Spleen (tissue), 11 donors: ENCODE data around the gene MAG. TPM values are rescaled to one million over a fixed set of nuclear protein-coding genes. Genes with fewer than 3 reads are reported as not detected.

Experiments
- DNase-seq: peaks from one replicate; pipeline ENCODE4 v3.0.0-alpha.2; 2020
- H3K27ac ChIP-seq, 8 donors: fragments of 200-600 bp; sonication (generic) in 7 of 8; 1 replicate in 4 of 8; 2 replicates in 4 of 8; pipeline versions ENCODE4 v1.5.0 to v1.8.0; 2016 to 2021; ENCODE audit warnings: inconsistent platforms in 4 of 8, mild to moderate bottlenecking in 4 of 8, moderate library complexity in 1 of 8
- H3K27me3 ChIP-seq, 7 donors: fragments of 200-600 bp; sonication (generic) in 6 of 7; replicated peaks in 1 of 7; 1 replicate in 4 of 7; 2 replicates in 3 of 7; pipeline versions ENCODE4 v1.5.0 to v1.8.0; 2016 to 2021; ENCODE audit warnings: inconsistent platforms in 3 of 7, mild to moderate bottlenecking in 1 of 7
- H3K36me3 ChIP-seq, 6 donors: fragments of 200-600 bp; sonication (generic) in 5 of 6; 1 replicate in 4 of 6; 2 replicates in 2 of 6; pipeline versions ENCODE4 v1.5.0 to v1.8.0; 2016 to 2021; ENCODE audit warnings: inconsistent platforms in 2 of 6
- H3K4me1 ChIP-seq, 6 donors: fragments of 200-600 bp; sonication (generic) in 5 of 6; 1 replicate in 3 of 6; 2 replicates in 3 of 6; pipeline versions ENCODE4 v1.5.0 to v1.8.0; 2016 to 2021; ENCODE audit warnings: inconsistent platforms in 3 of 6
- H3K4me3 ChIP-seq, 8 donors: fragments of 200-600 bp; sonication (generic) in 7 of 8; 1 replicate in 4 of 8; 2 replicates in 4 of 8; pipeline versions ENCODE4 v1.5.0 to v1.8.0; 2016 to 2021; ENCODE audit warnings: inconsistent platforms in 4 of 8, mild to moderate bottlenecking in 4 of 8, moderate library complexity in 2 of 8
- H3K9me3 ChIP-seq, 8 donors: fragments of 200-600 bp; sonication (generic) in 7 of 8; 1 replicate in 4 of 8; 2 replicates in 4 of 8; pipeline versions ENCODE4 v1.5.0 to v1.8.0; 2016 to 2021; ENCODE audit warnings: inconsistent platforms in 4 of 8
- CTCF ChIP-seq, 11 experiments: fragments of 200-600 bp in 7 of 11; fragments of 450-650 bp in 4 of 11; sonication (generic) in 4 of 11; IDR thresholded peaks in 8 of 11; conservative IDR thresholded peaks in 3 of 11; 1 replicate in 7 of 11; 2 replicates in 4 of 11; pipeline versions ENCODE4 v1.4.0 to v1.8.0; 2016 to 2021; ENCODE audit warnings: antibody characterized with exemption in 11 of 11, inconsistent platforms in 4 of 11, mild to moderate bottlenecking in 1 of 11
- POLR2A ChIP-seq, 3 donors: fragments of 450-650 bp; IDR thresholded peaks; one replicate each; pipeline ENCODE4 v1.5.1; 2017; ENCODE audit warnings: antibody characterized with exemption in 3 of 3, mild to moderate bottlenecking in 1 of 3
- POLR2AphosphoS5 ChIP-seq, 3 donors: sonication (generic); formaldehyde crosslinking; IDR thresholded peaks; one replicate each; pipeline ENCODE4 v1.5.1; 2017; ENCODE audit warnings: antibody characterized with exemption in 3 of 3
- WGBS, 5 donors: extraction: QIAGEN DNeasy Blood & Tissue Kit in 3 of 5; methylation state at CpG; one replicate each; pipeline versions ENCODE4 v1.1.5 to v1.1.7; 2013 to 2018; 5-methylcytosine and 5-hydroxymethylcytosine counted together
- intact Hi-C: fragments of 100-400 bp; cut with DNase I; formaldehyde crosslinking; loops from one replicate; pipeline ENCODE4 v1.15.0; 2023; ENCODE audit warnings: low total_unique reads
- polyA plus RNA-seq, 3 donors: library from polyadenylated mRNA; stranded (reverse); fragments of 200-250 nt; gene quantifications; one replicate each; pipeline ENCODE4 v1.2.1, GENCODE V29; 2013
- total RNA-seq, 7 donors: library from RNA; depleted of rRNA in 3 of 7; stranded (reverse); fragments of >200 nt in 3 of 7; fragmentation: NEBNext Ultra II Directional in 4 of 7; extraction: Animal tissue kit (Norgen Biotek cat#: 25700) in 4 of 7; gene quantifications; one replicate each; pipeline versions ENCODE4 v1.1.0 to v1.2.1, GENCODE V29; 2016 to 2021
- donor health status: healthy with polysubstance abuse.
- donor health status: DM: no; HTN: no; CAD: no; lungs with moderate emphysema.
- donor health status: DM: no; HTN: no; CAD: no.
- donor health status: Bipolar disorder and iron deficiency.
- donor health status: healthy.
- donor health status: DM: no; HTN: no; CAD: no.
- donor health status: DM: yes; HTN: yes; CAD: no.

MAG gene
- total and polyA plus RNA-seq, 10 donors = 0.07 to 55.2 (median 0.38) TPM; not detected in 2

DNA sequence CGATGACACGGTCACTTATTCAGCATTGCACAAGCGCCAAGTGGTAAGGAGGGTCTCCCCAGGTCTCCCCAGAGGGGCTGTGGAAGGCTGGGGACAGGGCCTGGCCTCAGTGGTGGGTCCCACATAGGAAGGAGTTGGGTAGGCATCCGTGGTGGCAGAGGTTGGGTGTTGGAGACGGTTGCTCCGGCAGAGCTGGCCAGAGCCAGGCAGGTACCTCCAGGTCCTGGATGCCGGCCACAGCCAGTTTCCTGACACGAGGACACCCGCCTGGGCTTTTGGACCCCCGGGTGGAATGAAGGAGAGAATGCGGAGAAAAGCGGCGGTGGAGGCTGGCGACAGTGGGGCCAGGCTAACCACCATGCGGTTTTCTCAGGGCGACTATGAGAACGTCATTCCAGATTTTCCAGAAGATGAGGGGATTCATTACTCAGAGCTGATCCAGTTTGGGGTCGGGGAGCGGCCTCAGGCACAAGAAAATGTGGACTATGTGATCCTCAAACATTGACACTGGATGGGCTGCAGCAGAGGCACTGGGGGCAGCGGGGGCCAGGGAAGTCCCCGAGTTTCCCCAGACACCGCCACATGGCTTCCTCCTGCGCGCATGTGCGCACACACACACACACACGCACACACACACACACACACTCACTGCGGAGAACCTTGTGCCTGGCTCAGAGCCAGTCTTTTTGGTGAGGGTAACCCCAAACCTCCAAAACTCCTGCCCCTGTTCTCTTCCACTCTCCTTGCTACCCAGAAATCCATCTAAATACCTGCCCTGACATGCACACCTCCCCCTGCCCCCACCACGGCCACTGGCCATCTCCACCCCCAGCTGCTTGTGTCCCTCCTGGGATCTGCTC is 54.5 kb downstream of the MAG start:
- peak overlapping the region in 1 of 8 donors; percentile 39 for H3K4me3 ChIP-seq
- TF ChIP-seq POLR2A (IDR thresholded peaks at IDR 0.05) = no peak
- TF ChIP-seq CTCF (IDR thresholded peaks at IDR 0.05 in 8 of 11, conservative IDR thresholded peaks at IDR 0.05 in 3 of 11) = no peak
- peak; percentile 73 to 88 (median 85) for TF ChIP-seq POLR2AphosphoS5 (IDR thresholded peaks at IDR 0.05)
- 42 to 52% (median 52%) methylated on average over 28 of the region's 28 CpGs for WGBS, 5 donors
- peaks cover 0 to 44% (median 4%) of the 10 kb centered on the region in 6 donors for H3K36me3 ChIP-seq
- intact Hi-C loops = no loop called here
- H3K4me1 ChIP-seq = peaks cover 24 to 92% (median 55%) of the 10 kb centered on the region in 6 donors
- no peaks in the 10 kb centered on the region for H3K9me3 ChIP-seq
- peak overlapping the region; percentile 21 to 93 (median 84) for H3K27ac ChIP-seq
- H3K27me3 ChIP-seq = peaks cover 0 to 17% (median 0%) of the 10 kb centered on the region in 7 donors
- DNase-seq = peak; percentile 92

- Histone ChIP-seq H3K4me3 (peak within 1 kb of the TSS in 1 of 8 donors; percentile 39), H3K9me3 (no peaks in the 10 kb centered on the region), H3K4me1 (peaks cover 24 to 89% (median 51%) of the 10 kb centered on the region in 6 donors), H3K27me3 (peaks cover 0 to 26% (median 0%) of the 10 kb centered on the region in 7 donors), H3K36me3 (peaks cover 0 to 36% (median 4%) of the 10 kb centered on the region in 6 donors), H3K27ac (peak within 1 kb of the TSS; percentile 21 to 93 (median 84))
- peak in 1 of 3 donors; percentile 19 for TF ChIP-seq POLR2A (IDR thresholded peaks at IDR 0.05)
- peak in 1 of 11 experiments; percentile 9 for TF ChIP-seq CTCF (IDR thresholded peaks at IDR 0.05 in 8 of 11, conservative IDR thresholded peaks at IDR 0.05 in 3 of 11)
- TF ChIP-seq POLR2AphosphoS5 (IDR thresholded peaks at IDR 0.05) = peak; percentile 12 to 72 (median 62)
- WGBS, 5 donors = 23 to 43% (median 26%) methylated on average over 18 of the region's 18 CpGs
- peak; percentile 81 for DNase-seq
- intact Hi-C loops = no loop called here
Measured at GRCh38 chr19:35347171-35347929, 55.4 kb downstream of the MAG start, which contains the start of gene FFAR1. Gene FFAR1 (plus strand): TSS chr19:35347902. CDS start chr19:35351552, 3,650 bp downstream.

DNA sequence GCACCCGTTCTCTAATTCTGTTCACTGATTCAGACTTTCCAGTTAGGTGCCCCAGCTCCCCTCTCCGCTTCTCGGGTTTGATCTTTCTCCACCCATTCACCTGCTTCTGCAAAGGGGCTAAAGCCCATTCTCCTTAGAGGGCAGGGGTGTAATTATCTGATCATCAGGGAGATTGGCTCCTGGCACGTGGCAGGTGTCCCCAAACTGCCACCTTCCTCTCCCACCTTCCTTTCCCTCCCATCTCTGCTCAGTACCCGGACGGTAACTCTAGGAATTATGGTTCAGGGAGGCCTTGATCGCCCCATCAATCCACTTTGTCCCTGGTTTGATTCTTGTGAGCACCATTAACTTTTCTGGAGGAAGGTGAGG is 56.0 kb downstream of the MAG start:
- peaks cover 0 to 28% (median 0%) of the 10 kb centered on the region in 7 donors for H3K27me3 ChIP-seq
- intact Hi-C loops = no loop called here
- TF ChIP-seq POLR2A (IDR thresholded peaks at IDR 0.05) (no peak), CTCF (IDR thresholded peaks at IDR 0.05 in 8 of 11, conservative IDR thresholded peaks at IDR 0.05 in 3 of 11) (no peak), POLR2AphosphoS5 (IDR thresholded peaks at IDR 0.05) (no peak)
- H3K36me3 ChIP-seq = peaks cover 0 to 30% (median 4%) of the 10 kb centered on the region in 6 donors
- H3K27ac ChIP-seq = peak overlapping the region in 7 of 8 donors; percentile 68 to 93 (median 87)
- peak overlapping the region in 1 of 8 donors; percentile 39 for H3K4me3 ChIP-seq
- peaks cover 24 to 89% (median 57%) of the 10 kb centered on the region in 6 donors for H3K4me1 ChIP-seq
- 50 to 71% (median 56%) methylated on average over 7 of the region's 7 CpGs for WGBS, 5 donors
- no peaks in the 10 kb centered on the region for H3K9me3 ChIP-seq
- no peak for DNase-seq
